ENCODE measurements around the gene SCYL3.
"Not testable (repeated sequence)": the region's sequence is repeated elsewhere in the genome, so short reads cannot be mapped to it uniquely, and the experiment has no call there.

Gene SCYL3

GRCh38 chr1:169896013-169896412 lies 2.3 kb upstream of the SCYL3 start:
- DNase-seq: no peak

- DNase-seq: no peak
Observed at GRCh38 chr1:169894424-169895145, 889 bp upstream of the SCYL3 start.

GRCh38 chr1:169892927-169893644 lies 610 bp downstream of the SCYL3 start:
- DNase-seq: peak; percentile 14

- no peak for DNase-seq
Observed at GRCh38 chr1:169892176-169892926, 1.3 kb downstream of the SCYL3 start.

- DNase-seq: no peak
Observed at GRCh38 chr1:169891539-169891885, 2.2 kb downstream of the SCYL3 start.

- DNase-seq: peak; percentile 14
Observed at GRCh38 chr1:169890761-169891538, 2.7 kb downstream of the SCYL3 start.

- DNase-seq: no peak
Observed at GRCh38 chr1:169889871-169890270, 3.8 kb downstream of the SCYL3 start.

- no peak for DNase-seq
Observed at GRCh38 chr1:169886931-169887330, 6.8 kb downstream of the SCYL3 start.

GRCh38 chr1:169886422-169886821 lies 7.3 kb downstream of the SCYL3 start:
- DNase-seq: no peak

GRCh38 chr1:169885207-169885606 lies 8.5 kb downstream of the SCYL3 start:
- DNase-seq: no peak

GRCh38 chr1:169884634-169885033 lies 9.1 kb downstream of the SCYL3 start:
- DNase-seq: no peak

- no peak for DNase-seq
Observed at GRCh38 chr1:169882039-169882511, 11.6 kb downstream of the SCYL3 start.

GRCh38 chr1:169879034-169879840 lies 14.5 kb downstream of the SCYL3 start:
- no peak for DNase-seq

GRCh38 chr1:169878498-169878897 lies 15.2 kb downstream of the SCYL3 start:
- DNase-seq: no peak

GRCh38 chr1:169877800-169878491 lies 15.8 kb downstream of the SCYL3 start:
- no peak for DNase-seq

- DNase-seq: no peak
Observed at GRCh38 chr1:169874229-169874628, 19.5 kb downstream of the SCYL3 start.

- DNase-seq: no peak
Observed at GRCh38 chr1:169873582-169874199, 20.0 kb downstream of the SCYL3 start.

GRCh38 chr1:169872906-169873305 lies 20.8 kb downstream of the SCYL3 start:
- no peak for DNase-seq

GRCh38 chr1:169871988-169872387 lies 21.7 kb downstream of the SCYL3 start:
- DNase-seq: not testable (repeated sequence)

- no peak for DNase-seq
Observed at GRCh38 chr1:169869426-169869825, 24.3 kb downstream of the SCYL3 start.

GRCh38 chr1:169868978-169869377 lies 24.7 kb downstream of the SCYL3 start:
- DNase-seq: no peak

Data from activated gamma-delta T cell treated with Interleukin-2 at 50 U/mL for 16 hours (primary cell).